NCI-H2171 (cell line): ENCODE data around the gene NIPAL3.
"Not testable (repeated sequence)": the region's sequence is repeated elsewhere in the genome, so short reads cannot be mapped to it uniquely, and the experiment has no call there.

Experiments used
- DNase-seq: peaks from one replicate; lab custom pipeline; 2025; lab: John Stamatoyannopoulos, UW

NIPAL3 gene

GRCh38 chr1:24490101-24490781, 74.6 kb downstream of the NIPAL3 start:
- no peak for DNase-seq

- DNase-seq: no peak
Observed at GRCh38 chr1:24491577-24492360, 76.2 kb downstream of the NIPAL3 start.

- DNase-seq: not testable (repeated sequence)
Observed at GRCh38 chr1:24492935-24493334, 77.3 kb downstream of the NIPAL3 start.

- DNase-seq: no peak
Observed at GRCh38 chr1:24493785-24494184, 78.2 kb downstream of the NIPAL3 start.

- no peak for DNase-seq
Observed at GRCh38 chr1:24498589-24498988, 83.0 kb downstream of the NIPAL3 start.

GRCh38 chr1:24500448-24501048, 84.9 kb downstream of the NIPAL3 start:
- no peak for DNase-seq

GRCh38 chr1:24501371-24502064, 85.9 kb downstream of the NIPAL3 start:
- DNase-seq: no peak

- DNase-seq: peak; percentile 49
Observed at GRCh38 chr1:24502065-24502708, 86.6 kb downstream of the NIPAL3 start.

- peak; percentile 86 for DNase-seq
Observed at GRCh38 chr1:24502709-24503058, 87.1 kb downstream of the NIPAL3 start, which contains the start of gene RCAN3. Gene RCAN3 (plus strand): TSS chr1:24502836. CDS start chr1:24514373, 11,537 bp downstream.

GRCh38 chr1:24503059-24503751, 87.6 kb downstream of the NIPAL3 start:
- DNase-seq: peak; percentile 65

GRCh38 chr1:24503870-24504523, 88.4 kb downstream of the NIPAL3 start:
- peak; percentile 26 for DNase-seq

GRCh38 chr1:24504560-24504959, 89.0 kb downstream of the NIPAL3 start:
- DNase-seq: no peak

GRCh38 chr1:24505816-24506215, 90.2 kb downstream of the NIPAL3 start:
- DNase-seq: peak; percentile 62

- DNase-seq: no peak
Observed at GRCh38 chr1:24506691-24507381, 91.2 kb downstream of the NIPAL3 start.

- DNase-seq: no peak
Observed at GRCh38 chr1:24507405-24507804, 91.8 kb downstream of the NIPAL3 start.

- DNase-seq: no peak
Observed at GRCh38 chr1:24508911-24509310, 93.3 kb downstream of the NIPAL3 start.

GRCh38 chr1:24513706-24514105, 98.1 kb downstream of the NIPAL3 start:
- DNase-seq: no peak

- DNase-seq: no peak
Observed at GRCh38 chr1:24514946-24515345, 99.3 kb downstream of the NIPAL3 start.

GRCh38 chr1:24515671-24516209, 100.1 kb downstream of the NIPAL3 start:
- DNase-seq: not testable (repeated sequence)

GRCh38 chr1:24516506-24516905, 100.9 kb downstream of the NIPAL3 start:
- DNase-seq: no peak
